ENCODE measurements around the gene CHRNB1. TPM values are rescaled to one million over a fixed set of nuclear protein-coding genes. Genes with fewer than 3 reads are reported as not detected.
A peak's percentile ranks its signal among the peaks of the same experiment; 100 is the strongest.

CHRNB1 gene
- total RNA-seq, 1 experiment from 2014 or later = 12.7 TPM

- H4K20me1 ChIP-seq (ENCODE audit: control insufficient read depth, insufficient read depth, insufficient read length) = no peaks in the 10 kb centered on the region
- H3K14ac ChIP-seq (ENCODE audit: insufficient read depth, low read length) = no peak overlapping the region
- Mint-ChIP-seq H3K4me3 (no peak overlapping the region), H3K4me1 (no peaks in the 10 kb centered on the region), H3K27me3 (ENCODE audit: low read depth) (no peaks in the 10 kb centered on the region), H3K27ac (0 out of 7 replicates have a peak overlapping the region, but pooled peaks of 1 of the 3 experiments have one; percentile 5), H3K9me3 (no peaks in the 10 kb centered on the region), H3K36me3 (ENCODE audit: insufficient read depth in 1 of 3, low read depth in 3 of 3) (peaks cover 73 to 93% (median 90%) of the 10 kb centered on the region in 3 experiments)
- no peak overlapping the region for H4K8ac ChIP-seq (replicated peaks; ENCODE audit: insufficient read length, low read depth, low read length)
- no peaks in the 10 kb centered on the region for H3K79me1 ChIP-seq (ENCODE audit: insufficient read depth, low read depth, low read length, poor library complexity, severe bottlenecking)
- DNase-seq = no peak
- WGBS (ENCODE audit: extremely low coverage, insufficient read length, low lambda C conversion rate) = 100% methylated on average over 1 of the region's 14 CpGs
- no peak overlapping the region for H4K5ac ChIP-seq (ENCODE audit: insufficient read length, low read depth, low read length)
- H4K91ac ChIP-seq (ENCODE audit: insufficient read length, low read depth, low read length) = no peak overlapping the region
- TF ChIP-seq CTCF (conservative IDR thresholded peaks at IDR 0.05) = no peak
- H3K4ac ChIP-seq (ENCODE audit: low read depth, low read length) = no peak overlapping the region
- no peak overlapping the region for H2BK5ac ChIP-seq (ENCODE audit: insufficient read length, low read length)
- no peak overlapping the region for H3K23ac ChIP-seq (ENCODE audit: insufficient read length, low read depth, low read length)
- 0 out of 2 replicates have a peak, but pooled peaks cover 1% of the 10 kb centered on the region for H3K79me2 ChIP-seq (ENCODE audit: insufficient read depth, low read length)
- H3K9me3 ChIP-seq (ENCODE audit: control insufficient read depth, low read depth, low read length) = no peaks in the 10 kb centered on the region
- H2BK120ac ChIP-seq (ENCODE audit: low read depth, low read length, poor library complexity, severe bottlenecking) = no peak overlapping the region
- H2AK5ac ChIP-seq (ENCODE audit: insufficient read length, low read length) = no peak overlapping the region
- no peak overlapping the region for H3T11ph ChIP-seq (ENCODE audit: low read length)
- H3K56ac ChIP-seq (ENCODE audit: insufficient read length, low read depth, low read length) = no peak overlapping the region
- no peak overlapping the region for H3K27ac ChIP-seq (ENCODE audit: insufficient read length, low read depth, low read length)
- H3K18ac ChIP-seq (ENCODE audit: insufficient read length, low read depth, low read length) = no peak overlapping the region
- H3K4me2 ChIP-seq (ENCODE audit: insufficient read depth, insufficient read length, low read length) = no peak overlapping the region
- no peak overlapping the region for H2BK12ac ChIP-seq (ENCODE audit: insufficient read length, low read depth, low read length)
- H3K27me3 ChIP-seq (ENCODE audit: insufficient read depth, low read length) = no peaks in the 10 kb centered on the region
- H3K4me1 ChIP-seq (ENCODE audit: insufficient read depth, low read length) = no peaks in the 10 kb centered on the region
- no peaks in the 10 kb centered on the region for H3K23me2 ChIP-seq (ENCODE audit: insufficient read length, low read depth, low read length, poor library complexity, severe bottlenecking)
- no peak overlapping the region for H2BK20ac ChIP-seq (ENCODE audit: low read depth, low read length, poor library complexity, severe bottlenecking)
- no peak overlapping the region for H2AFZ ChIP-seq (ENCODE audit: low read length)
- H2BK15ac ChIP-seq (ENCODE audit: low read depth, low read length) = no peak overlapping the region
- no peak overlapping the region for H3K9ac ChIP-seq (ENCODE audit: extremely low read depth, insufficient read length, low read length)
These were observed 56.9 kb downstream of the CHRNB1 start for GRCh38 chr17:7501729-7502128.
